NCI-H748 (cell line): ENCODE measurements around the gene UTS2B.
A peak's percentile ranks its signal among the peaks of the same experiment; 100 is the strongest.

ENCODE experiments used
- DNase-seq: peaks from one replicate; lab custom pipeline; 2025; ENCODE audit not compliant: unreplicated experiment; lab: John Stamatoyannopoulos, UW

Gene UTS2B

DNA sequence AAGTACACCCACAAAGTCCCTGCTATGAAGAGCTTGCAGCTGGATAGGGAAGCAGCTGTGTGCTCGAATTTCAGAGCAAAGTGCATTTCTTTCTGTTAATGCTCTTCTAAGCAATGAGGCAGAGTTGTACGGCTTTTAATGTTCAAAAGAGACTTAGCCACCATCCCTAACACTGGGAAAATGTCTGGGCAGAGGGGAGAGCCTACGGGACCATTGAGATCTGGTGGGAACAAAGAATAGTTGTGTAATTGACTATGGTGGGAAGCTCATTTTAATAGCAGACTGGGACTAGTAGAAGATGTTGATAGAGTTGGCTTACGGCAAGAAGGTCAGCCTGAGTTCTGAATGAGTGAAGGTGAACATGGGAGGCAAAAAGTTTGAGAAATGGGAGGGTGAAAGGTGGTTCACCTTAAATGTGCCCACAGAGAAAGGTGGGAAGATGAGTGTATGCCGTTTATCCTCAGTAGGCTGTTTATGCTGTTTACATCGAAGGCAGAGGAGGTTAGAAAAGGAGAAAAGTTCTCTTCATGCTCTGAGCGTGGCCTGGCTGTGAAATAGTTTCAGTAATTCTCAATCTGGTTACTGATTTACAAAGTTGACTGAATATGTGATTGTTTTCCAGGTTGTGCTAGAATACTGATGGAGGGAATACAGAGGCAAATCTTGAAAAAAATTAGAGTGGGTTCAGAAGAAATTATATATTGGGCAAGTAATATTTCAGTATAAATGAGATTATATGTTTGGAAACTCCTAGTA is 22.9 kb upstream of the UTS2B start:
- no peak for DNase-seq

DNA sequence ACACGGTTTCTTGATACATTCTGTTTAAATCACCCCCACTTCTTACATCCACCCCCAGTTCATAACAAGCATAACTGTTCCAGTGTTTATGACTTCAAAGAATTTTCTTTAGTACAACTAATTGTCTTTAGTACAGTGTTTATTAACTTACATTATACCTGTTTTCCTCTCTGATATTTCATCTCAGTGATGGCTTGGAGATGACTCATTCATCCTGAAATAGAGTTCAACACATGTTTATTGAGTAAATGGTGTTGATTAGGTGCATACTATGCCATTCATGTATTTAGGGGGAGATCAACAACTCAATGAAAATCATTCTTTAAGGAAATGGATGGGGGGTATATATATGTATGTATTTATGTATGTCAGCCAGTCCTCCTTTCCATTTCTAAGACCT is 21.7 kb upstream of the UTS2B start:
- no peak for DNase-seq

DNA sequence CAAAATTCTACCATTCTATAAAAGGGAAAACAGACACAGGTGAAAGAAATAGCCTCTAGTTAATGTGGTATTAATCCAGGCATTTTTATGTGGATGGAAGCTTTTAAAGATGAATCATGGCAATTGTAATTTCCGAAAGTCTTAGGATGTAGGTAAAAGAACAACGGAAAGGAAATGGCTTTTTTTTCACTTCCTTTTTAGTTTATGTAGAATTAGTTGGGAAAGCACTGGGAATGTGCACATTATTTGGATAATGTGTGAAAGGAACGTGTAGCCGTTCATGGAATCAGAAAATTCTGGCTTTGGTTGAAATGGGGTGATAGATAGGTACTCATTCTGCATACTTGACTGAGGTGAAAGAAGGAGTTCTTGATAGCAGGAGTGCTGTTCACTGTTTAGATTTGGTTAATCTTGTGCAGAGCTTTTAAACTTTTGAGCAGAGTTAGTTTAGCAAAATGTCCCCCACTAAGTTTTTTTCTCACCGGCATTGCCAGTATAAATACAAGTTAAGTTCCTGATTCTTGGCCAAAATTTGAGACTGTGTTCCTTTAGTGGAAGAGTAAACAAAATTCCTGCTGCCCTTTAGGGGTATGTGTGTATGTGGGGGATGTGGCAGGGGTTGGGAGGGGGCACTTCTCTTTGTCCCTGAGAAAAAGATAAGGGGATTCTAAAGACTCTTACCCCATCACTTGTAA is 20.2 kb upstream of the UTS2B start:
- no peak for DNase-seq

DNA sequence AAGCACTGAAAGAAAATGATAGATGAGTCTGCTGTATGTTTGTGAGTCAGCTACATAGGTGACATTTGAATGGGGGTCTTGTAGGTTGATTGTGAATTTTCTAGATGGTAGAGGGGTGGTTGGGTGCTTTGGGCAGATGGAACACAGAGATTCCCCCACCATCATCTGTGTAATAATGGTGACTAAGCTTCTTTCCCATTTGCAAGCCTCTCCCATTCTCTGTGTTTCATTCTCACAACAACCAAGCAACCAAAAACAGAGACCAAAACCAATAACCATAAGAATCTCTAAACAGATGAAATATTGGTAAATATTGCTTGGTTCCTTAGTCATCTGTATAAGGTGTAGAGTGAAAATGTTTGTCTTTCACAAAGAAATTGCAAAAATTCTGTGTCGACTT is 17.8 kb upstream of the UTS2B start:
- no peak for DNase-seq

DNA sequence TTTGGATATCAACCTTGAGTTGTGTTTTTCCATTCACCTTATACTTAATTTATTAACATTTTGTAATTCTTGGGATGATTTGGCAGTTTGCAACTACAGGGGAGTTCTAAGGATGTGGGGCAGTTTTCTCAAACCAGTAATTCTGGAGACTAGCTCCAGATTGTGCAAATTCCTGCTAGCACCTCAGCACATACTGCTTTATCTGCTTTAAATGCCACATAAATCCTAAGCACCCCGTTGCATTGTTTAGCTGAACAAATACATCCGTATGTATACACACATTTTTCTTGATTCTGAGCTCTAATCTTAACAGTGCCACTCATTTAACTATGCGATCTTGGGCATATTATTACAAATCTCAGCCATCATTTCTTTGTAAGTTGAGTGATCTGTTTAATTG is 16.9 kb upstream of the UTS2B start:
- DNase-seq = no peak

DNA sequence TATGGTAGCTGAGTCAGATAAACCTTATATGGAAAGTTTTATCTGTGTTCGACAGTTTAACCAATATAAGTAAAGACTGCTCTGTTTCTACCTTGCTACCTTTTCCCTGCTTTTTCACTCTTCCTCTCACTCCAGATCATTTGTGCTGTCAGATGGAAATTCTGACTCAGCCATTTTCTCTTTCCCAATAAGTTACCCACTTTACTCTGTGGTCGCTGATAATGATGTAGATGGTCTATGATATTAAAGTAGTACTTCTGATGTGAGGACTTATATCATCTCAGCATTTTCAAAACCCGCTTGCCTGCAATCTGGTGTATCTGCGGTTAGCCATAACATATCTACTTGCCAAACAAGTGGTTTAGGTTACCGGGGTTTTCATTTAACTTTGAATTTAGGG is 15.0 kb upstream of the UTS2B start:
- no peak for DNase-seq

DNA sequence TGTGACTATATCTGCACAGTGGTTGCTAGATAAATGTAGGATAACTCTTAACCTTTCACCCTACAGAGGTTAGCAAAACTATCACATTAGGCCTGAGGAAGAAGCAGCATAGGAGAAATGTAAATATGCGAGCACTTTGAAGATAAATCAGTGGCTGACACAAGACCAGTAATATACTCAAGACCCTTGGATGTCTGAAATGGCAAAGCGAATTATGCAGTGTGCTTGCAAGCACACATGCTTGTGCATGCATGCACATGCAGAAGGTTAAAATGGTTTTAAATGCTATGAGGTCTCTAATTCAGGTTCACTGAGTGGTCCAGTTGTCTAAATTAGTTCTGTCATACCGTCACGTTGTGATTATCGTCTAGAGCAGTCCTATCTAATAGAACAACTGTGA is 13.6 kb upstream of the UTS2B start:
- no peak for DNase-seq

DNA sequence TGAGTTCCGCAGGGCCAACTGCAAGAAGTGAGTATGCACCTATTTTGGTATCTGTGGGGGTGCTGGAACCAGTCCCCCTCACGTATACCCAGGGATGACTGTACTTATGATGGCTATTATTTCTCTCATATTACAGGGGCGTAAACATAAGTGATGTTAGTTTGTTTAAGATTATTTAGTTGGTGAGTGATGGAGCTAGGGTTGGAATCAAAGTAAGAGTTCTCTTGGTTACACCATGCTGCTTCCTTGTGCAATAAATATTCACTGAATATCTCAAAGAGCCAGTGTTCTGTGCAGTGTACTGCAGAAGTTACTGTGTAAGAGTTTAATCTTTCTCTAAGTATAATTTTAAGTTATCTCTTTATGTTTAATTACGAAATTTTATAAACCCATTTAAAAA is 12.8 kb upstream of the UTS2B start:
- DNase-seq = no peak

DNA sequence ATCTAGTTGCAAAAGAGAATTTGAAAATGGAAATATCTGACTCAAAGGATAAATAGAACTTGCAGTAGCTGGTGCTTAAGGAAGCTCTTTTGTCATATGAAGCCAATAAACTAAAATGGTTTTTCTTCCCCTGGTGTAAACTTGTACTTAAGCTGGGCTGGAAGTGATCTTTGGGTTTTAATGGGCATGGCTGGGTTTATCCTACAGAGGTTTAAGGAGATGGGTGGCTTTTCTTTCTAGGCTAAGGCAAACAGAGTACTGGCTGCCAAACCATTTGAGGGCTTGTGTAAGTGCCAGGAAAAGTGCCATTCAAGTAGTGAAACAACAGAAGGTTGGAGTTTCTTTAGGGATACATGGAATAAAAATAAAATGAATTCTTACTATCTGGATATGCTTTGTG is 12.1 kb upstream of the UTS2B start:
- DNase-seq = no peak

DNA sequence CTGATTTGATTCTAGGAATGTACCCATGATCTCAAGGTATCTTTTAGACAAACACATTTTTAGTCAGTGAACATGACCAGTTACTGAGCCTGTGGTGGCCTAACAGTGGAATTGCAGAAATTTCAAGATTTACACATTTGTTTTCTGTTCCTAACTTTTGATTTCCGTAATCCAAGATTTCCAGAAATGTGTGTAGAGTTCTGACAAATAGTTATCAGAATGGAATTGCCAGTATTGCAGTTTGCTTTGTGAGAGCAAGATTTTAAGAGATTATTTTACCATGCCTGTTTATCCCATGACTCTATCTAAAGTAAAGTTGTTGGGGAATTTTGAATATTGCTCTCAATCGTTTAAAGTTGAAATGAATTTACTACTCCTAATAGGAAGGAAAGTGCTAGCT is 11.7 kb upstream of the UTS2B start:
- no peak for DNase-seq

DNA sequence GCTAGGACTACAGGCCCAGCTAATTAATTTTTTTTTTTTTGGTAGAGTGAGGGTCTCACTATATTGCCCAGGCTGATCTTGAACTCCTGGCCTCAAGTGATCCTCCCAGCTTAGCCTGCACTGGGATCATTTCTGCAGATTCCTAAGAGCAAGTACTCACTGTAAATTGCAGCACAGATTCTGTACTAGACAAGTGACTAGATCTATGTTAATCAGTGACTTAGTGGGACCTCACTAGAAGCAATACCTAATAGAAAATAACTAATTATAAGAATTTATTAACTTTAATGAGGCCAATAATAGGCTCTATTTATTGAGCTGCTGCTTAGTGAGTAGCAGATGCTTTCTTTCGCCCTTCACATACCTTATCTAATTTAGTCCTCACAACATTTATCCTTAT is 10.6 kb upstream of the UTS2B start:
- no peak for DNase-seq

DNA sequence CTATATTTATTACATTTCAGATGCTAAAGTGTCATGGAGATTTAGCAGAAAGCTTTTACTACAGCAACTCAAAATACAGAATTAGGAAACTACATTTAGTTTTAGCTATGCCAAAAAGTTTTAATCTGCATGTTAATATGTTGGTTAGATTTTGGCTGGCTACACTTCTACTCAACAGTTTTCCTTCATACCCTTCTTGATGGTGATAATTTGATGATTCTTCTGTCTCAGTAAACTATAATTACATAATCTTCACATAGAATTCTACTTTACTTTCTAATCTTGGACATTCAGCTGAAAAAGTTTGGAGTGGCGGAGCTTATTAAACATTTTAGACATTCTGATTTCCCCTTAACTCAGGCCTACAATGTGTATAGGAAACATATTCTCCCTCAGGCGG is 10.0 kb upstream of the UTS2B start:
- no peak for DNase-seq

DNA sequence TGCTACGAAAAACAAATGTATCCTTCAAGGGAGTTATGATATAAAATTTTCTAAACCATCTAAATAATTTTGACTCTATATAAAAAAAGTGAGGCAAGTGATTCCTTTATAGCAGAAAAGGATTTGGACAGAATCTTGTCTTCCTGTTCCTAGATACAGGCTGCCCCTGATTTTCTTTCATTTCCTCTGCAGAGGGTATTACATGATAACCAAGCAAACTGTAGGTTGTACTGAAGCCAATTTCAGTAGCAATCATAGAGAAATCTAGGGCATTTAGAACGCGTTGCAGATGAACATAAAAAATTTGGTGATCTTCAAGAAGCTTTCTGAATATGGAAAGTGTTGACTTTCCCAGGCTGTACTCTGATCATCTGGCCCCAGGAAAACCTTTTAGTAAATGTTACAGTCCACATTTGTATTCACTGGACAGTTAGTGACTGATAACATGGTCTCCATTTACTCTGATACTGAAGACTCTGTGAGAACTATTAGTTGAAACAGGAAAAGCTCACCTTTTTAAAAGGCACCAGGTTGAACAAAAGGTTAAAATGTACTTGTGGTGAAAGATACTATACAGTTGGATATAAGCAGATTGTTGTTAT is 9.1 kb upstream of the UTS2B start:
- no peak for DNase-seq

DNA sequence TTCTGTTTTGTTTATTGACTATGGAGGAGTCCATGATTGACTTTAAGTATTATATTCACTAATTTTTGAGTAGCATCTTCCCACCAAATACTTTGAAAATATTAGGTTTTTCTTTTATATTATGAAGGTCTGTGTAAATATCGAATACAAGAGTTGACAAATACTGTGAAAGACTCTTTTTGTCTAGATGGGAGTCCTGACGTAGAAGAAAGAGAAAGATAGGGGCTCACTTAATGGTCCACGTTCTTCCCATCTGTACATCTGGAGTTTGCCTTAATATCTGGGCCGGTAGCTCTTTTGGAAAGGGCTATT is 7.8 kb upstream of the UTS2B start:
- DNase-seq = no peak

DNA sequence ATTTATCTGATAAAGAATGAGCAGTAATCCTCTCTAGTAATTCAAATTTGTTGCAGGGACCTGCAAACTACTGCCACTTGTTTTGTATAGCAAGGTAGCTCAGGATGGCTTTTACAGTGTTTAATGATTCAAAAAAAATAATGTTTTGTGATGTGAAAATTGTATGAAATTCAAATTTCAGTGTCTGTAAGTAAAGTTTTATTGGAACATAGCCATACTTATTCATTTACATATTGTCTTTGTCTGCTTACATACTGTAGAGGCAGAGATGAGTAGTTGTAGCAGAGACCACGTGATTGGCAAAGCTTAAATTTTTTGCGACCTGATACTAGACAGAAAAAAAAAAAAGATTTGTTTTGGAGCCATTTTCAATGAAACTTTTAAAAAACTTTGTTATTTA is 6.5 kb upstream of the UTS2B start:
- no peak for DNase-seq

DNA sequence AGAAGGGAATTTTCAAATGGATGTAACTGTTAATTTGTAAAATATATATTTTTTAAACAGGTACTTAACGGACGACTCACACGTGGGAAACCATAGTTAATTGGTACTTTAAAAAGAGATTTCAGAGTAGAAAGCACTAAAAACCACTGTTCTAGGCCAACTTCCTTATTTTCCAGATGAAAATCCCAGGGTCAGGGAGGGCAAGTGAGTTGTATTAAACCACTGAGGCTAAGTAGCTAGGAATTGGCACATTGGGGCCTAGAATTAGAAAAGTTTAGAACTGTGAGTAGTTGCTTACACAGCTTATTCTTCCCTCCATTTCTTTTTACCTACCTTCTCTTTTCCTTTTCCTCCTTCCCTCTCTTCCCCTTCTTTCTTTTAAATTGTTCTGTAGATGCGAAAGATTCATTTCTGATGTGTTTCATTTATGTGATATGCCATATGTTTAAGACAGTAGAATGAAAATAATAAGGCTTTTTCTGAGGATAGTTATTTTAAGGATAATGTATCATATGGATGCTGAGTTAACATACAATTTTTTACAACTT is 4.1 kb upstream of the UTS2B start:
- no peak for DNase-seq

DNA sequence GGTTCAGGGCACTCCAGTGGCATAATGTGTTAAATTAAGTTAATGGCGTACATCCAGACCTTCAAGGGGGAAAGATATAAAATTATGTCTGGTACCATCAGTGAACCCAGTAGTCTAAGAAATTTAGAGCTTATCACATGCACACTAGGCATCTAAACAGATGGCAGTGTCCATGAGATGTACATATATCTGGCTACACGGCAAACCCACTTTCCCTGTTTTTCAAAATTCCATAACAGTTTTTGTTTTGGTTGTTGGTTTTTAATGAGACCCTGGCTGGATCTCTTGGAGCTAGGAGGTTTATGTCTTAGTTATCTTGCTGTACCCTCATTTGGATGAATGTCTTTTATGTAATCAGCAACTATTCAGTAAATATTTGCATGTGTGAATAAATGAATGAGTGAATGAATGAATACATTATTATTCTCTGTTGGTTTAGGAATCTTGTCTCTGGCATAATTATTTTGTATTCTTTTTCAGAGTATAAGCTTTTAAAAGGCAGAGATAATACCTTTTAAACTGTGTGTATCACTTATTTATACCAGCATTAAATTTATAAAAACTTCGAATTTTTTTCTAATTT is 3.1 kb upstream of the UTS2B start:
- DNase-seq = no peak

DNA sequence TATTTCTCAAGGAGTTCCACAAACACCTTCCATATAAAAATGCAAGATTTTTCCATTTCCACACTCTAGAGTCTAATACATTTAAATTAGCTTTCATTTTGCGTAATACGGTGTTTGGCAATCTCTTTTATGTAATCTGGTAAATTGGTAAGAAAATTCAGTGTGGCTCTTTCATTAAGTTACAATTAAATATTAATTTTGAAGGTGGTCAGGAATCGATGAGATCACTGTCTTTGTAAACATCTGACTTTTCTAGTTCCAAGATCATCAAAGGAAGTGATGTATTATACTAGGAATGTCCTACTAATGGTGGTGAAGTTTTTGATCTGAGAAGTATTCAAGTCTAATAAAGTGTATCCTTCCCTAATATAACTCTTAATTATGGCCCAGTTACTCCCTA is 1.1 kb upstream of the UTS2B start:
- DNase-seq = no peak

DNA sequence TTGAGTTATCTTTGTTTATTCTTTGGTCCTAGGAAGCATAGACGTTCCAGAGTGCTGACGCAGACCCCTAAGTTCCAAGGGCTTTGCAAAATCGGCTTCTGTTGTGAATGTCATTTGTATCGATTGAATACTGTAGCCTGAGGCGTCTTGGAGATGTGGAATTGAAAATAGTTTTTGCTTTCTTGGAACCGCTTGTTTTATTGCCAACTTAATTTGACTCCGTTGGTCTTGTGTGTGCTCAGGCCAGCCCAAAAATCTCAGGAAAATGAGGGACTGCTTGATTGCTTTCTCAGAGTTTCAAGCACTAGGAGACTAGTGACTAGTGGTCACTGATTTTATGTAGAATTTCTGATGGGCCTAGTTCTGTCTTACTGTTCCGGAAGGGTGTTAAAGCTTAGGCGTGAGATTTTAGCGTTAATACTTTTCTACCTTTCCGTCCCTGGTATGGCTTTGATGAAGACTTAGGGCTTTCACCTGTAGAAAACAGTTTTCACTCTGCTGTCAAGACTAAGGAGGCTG is 263 bp upstream of the UTS2B start:
- DNase-seq = no peak

DNA sequence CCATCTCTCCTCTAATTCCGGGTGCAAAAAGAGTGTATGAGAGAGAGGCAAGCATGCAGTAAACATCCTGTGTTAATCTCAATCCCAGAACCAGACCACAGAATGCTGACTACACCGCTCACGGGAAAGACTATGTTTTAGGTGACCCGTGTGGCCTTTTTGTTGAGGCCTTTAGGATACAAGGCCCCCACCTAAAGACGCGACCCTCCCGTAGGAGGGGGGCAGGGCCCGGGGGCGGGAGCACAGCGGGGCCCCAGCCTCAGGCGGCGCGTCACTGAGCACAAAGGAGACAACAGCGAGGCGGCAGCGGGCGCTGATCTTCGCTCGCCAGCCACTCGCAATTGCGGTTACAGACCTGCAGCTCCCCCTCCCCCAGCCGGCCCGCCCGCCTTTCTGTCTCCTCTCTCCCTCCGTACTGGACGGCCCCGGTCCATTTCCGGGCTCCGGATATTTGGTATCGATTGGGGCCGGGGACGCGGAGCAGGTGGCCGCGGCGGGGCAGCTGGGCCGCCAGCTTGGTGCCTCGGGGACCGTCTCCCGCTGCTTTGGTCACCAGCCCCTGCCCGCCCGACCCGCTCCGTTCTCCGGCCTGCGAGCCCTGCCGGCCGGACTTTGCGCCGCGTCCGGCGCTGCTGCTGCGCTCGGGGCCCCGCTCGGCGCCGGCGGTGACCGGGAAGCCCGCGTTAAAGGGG is 1.2 kb downstream of the UTS2B start, which contains the start of gene CCDC50:
TSS of gene CCDC50 (plus strand) at position 433 of the 692 bp plus-strand sequence. CDS start 281 bp downstream, outside the sequence.
- DNase-seq = peak; percentile 78

DNA sequence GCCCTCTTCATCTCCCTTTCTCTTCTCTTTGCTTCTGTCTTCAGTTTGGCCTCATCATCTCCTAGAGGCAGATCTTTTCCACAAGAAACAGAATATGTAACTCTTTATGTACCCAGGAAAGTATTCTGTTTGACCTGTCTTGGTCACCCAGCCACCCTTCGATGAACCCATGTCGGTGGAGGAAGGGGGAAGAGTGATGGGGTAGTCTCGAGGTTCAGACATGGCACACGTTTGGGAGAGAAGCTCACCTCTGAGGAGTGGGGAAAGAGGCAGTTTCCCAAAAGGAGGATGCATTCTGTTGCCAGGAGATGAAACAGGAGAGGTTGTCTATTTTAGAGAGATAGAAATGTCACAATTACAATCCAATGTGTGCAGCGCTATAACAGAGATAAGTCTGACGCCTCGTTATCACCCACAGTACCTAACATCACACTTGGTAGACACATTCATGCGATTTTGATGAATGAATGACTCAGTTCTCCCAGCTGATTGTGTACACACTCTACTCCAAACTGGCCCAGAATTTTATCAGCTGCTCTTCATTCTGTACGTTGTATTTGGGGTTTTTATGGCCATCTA is 1.9 kb downstream of the UTS2B start:
- peak; percentile 8 for DNase-seq
